Osteoblast (primary cell): ENCODE measurements around the gene MVB12A. TPM values are rescaled to one million over a fixed set of nuclear protein-coding genes. Genes with fewer than 3 reads are reported as not detected.

Experiments
- DNase-seq: peaks from one replicate; pipeline ENCODE4 v3.0.0; 2011; ENCODE audit warnings: low spot score, mixed read lengths; ENCODE audit not compliant: insufficient read length; ENCODE audit errors: missing footprints
- H2AFZ ChIP-seq: 2 replicates; pipeline ENCODE4 v1.6.0; 2011; ENCODE audit warnings: mild to moderate bottlenecking, low read length
- H3K27ac ChIP-seq: 2 replicates; pipeline ENCODE4 v1.5.1; 2011; ENCODE audit warnings: mild to moderate bottlenecking, low read depth, low read length, moderate library complexity
- H3K27me3 ChIP-seq: 2 replicates; pipeline ENCODE4 v1.6.0; 2012; ENCODE audit warnings: mild to moderate bottlenecking, control low read depth, inconsistent platforms, low read length, moderate library complexity; ENCODE audit not compliant: insufficient read depth
- H3K36me3 ChIP-seq: 2 replicates; pipeline ENCODE4 v1.5.1; 2011; ENCODE audit warnings: mild to moderate bottlenecking, low read length, control low read depth, moderate library complexity; ENCODE audit not compliant: insufficient read depth
- H3K4me1 ChIP-seq: 2 replicates; pipeline ENCODE4 v1.5.1; 2011; ENCODE audit warnings: mild to moderate bottlenecking, low read length, control low read depth, moderate library complexity; ENCODE audit not compliant: insufficient read depth
- H3K4me2 ChIP-seq: 2 replicates; pipeline ENCODE4 v1.6.0; 2011; ENCODE audit warnings: mild to moderate bottlenecking, low read length; ENCODE audit not compliant: insufficient read depth
- H3K4me3 ChIP-seq: fragments of 200-600 bp; sonication (generic); 3 replicates; pipeline ENCODE4 v1.5.1; 2012; ENCODE audit warnings: mild to moderate bottlenecking, low read length, inconsistent platforms; ENCODE audit not compliant: insufficient read depth
- H3K79me2 ChIP-seq: 2 replicates; pipeline ENCODE4 v1.6.0; 2012; ENCODE audit warnings: mild to moderate bottlenecking, low read length, control low read depth, inconsistent platforms; ENCODE audit not compliant: insufficient read depth
- H3K9me3 ChIP-seq: 2 replicates; pipeline ENCODE4 v1.5.1; 2011; ENCODE audit warnings: low read depth, low read length, control low read depth
- H4K20me1 ChIP-seq: 2 replicates; pipeline ENCODE4 v1.6.0; 2012; ENCODE audit warnings: mild to moderate bottlenecking, low read length, control low read depth; ENCODE audit not compliant: insufficient read depth
- total RNA-seq: library from RNA; depleted of rRNA; stranded (reverse); fragments of >200 nt; gene quantifications from 2 replicates; pipeline ENCODE4 v1.2.3, GENCODE V29; 2012
- TF ChIP-seq, protein P1 (sequence below): IDR thresholded peaks from 2 replicates; pipeline ENCODE4 v1.5.1; 2011; ENCODE audit warnings: mild to moderate bottlenecking, low read depth, low read length, moderate library complexity; ENCODE audit errors: extremely low read depth

MVB12A gene
- total RNA-seq, 1 donor = 50.7 TPM

DNA sequence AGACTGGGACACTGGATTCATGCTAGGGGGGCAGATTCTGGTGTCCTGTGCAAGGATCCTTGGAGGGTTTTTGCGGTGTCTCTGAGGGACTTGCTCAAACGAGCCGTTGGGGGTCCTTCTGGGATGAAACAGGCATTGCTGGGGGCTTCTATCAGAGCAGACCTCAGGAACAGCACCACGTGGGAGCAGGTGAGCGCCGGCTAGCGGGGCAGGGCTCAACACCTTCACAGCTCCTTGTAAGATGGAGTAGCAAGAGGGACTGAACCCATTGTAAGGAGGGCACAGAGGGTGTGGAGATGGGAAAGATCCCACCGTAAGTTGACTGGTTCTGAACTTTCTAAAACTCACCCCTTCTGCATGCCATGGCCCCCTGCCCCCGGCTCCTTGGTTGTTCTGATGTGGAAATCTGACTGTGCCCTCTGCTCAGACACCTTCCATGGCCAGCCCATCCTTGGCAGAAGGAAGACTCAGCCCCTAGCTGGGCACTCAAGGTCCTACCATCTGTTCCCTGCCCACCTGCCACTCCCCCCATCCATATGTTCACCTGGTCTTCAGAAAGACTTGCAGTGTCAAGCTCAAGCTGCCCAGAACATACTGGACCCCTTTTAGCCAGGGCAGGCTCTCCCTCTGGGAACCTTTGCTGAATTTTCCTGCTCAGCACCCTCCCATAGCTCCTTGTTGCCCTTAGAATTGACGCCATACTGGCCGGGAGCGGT is 51.7 kb downstream of the MVB12A start:
- H3K4me2 ChIP-seq = peak overlapping the region; percentile 93
- H2AFZ ChIP-seq = no peak overlapping the region
- H3K9me3 ChIP-seq = no peaks in the 10 kb centered on the region
- peak; percentile 19 for DNase-seq
- H3K27ac ChIP-seq = peak overlapping the region; percentile 37
- peaks cover 39% of the 10 kb centered on the region for H3K4me1 ChIP-seq
- H3K36me3 ChIP-seq = no peaks in the 10 kb centered on the region
- H3K27me3 ChIP-seq = no peaks in the 10 kb centered on the region
- peaks cover 53% of the 10 kb centered on the region for H3K79me2 ChIP-seq
- TF ChIP-seq, protein P1, sequence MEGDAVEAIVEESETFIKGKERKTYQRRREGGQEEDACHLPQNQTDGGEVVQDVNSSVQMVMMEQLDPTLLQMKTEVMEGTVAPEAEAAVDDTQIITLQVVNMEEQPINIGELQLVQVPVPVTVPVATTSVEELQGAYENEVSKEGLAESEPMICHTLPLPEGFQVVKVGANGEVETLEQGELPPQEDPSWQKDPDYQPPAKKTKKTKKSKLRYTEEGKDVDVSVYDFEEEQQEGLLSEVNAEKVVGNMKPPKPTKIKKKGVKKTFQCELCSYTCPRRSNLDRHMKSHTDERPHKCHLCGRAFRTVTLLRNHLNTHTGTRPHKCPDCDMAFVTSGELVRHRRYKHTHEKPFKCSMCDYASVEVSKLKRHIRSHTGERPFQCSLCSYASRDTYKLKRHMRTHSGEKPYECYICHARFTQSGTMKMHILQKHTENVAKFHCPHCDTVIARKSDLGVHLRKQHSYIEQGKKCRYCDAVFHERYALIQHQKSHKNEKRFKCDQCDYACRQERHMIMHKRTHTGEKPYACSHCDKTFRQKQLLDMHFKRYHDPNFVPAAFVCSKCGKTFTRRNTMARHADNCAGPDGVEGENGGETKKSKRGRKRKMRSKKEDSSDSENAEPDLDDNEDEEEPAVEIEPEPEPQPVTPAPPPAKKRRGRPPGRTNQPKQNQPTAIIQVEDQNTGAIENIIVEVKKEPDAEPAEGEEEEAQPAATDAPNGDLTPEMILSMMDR = no peak
- H4K20me1 ChIP-seq = peaks cover 15% of the 10 kb centered on the region
- peak overlapping the region; percentile 86 for H3K4me3 ChIP-seq

DNA sequence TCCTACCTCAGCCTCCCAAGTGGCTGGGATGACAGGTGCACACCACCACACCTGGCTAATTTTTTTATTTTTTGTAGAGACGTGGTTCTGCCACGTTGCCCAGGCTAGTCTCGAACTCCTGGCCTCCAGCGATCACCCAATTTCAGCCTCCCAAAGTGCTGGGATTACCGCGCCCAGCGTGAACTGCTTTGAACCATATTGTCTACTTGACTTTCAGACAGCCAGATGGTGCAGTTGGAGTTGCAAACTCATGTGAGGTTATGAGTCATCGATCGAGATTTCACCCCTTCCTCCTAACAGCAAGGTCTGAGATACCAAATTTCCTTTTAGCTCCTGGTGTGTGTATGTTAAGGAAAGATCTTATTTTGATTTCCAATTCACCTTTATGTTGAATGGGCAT is 53.2 kb downstream of the MVB12A start:
- no peak overlapping the region for H2AFZ ChIP-seq
- H3K4me1 ChIP-seq = peaks cover 43% of the 10 kb centered on the region
- H3K4me3 ChIP-seq = no peak overlapping the region
- H3K27me3 ChIP-seq = no peaks in the 10 kb centered on the region
- H3K79me2 ChIP-seq = peaks cover 58% of the 10 kb centered on the region
- no peaks in the 10 kb centered on the region for H3K36me3 ChIP-seq
- H3K9me3 ChIP-seq = no peaks in the 10 kb centered on the region
- H3K27ac ChIP-seq = peak overlapping the region; percentile 19
- TF ChIP-seq, protein P1 = no peak
- peak; percentile 58 for DNase-seq
- H4K20me1 ChIP-seq = peaks cover 15% of the 10 kb centered on the region
- peak overlapping the region; percentile 45 for H3K4me2 ChIP-seq

Other genes starting within 250 kb of the MVB12A start
- 22.4 and 25.7 TPM in 2 replicates for gene USE1, start 204.7 kb upstream of the MVB12A start, total RNA-seq
- gene OCEL1, start 193.8 kb upstream of the MVB12A start, total RNA-seq = 2.4 and 3.3 TPM in 2 replicates
- 29.5 and 32.2 TPM in 2 replicates for gene NR2F6, start 174.1 kb upstream of the MVB12A start, total RNA-seq
- not detected in 2 replicates for gene USHBP1, start 155.3 kb upstream of the MVB12A start, total RNA-seq
- gene BABAM1, start 152.6 kb upstream of the MVB12A start, total RNA-seq = 74.8 and 76.7 TPM in 2 replicates
- gene ANKLE1, start 138.1 kb upstream of the MVB12A start, total RNA-seq = not detected in 2 replicates
- gene ABHD8, start 116.6 kb upstream of the MVB12A start, total RNA-seq = 12.7 and 14.8 TPM in 2 replicates
- 21.8 and 40.5 TPM in 2 replicates for gene MRPL34, start 114.2 kb upstream of the MVB12A start, total RNA-seq
- 8.5 and 11.6 TPM in 2 replicates for gene DDA1, start 110.5 kb upstream of the MVB12A start, total RNA-seq
- gene ANO8, start 85.2 kb upstream of the MVB12A start, total RNA-seq = 5.1 and 7.4 TPM in 2 replicates
- gene GTPBP3, start 82.5 kb upstream of the MVB12A start, total RNA-seq = 10.9 and 14.7 TPM in 2 replicates
- not detected in 2 replicates for gene PLVAP, start 42.7 kb upstream of the MVB12A start, total RNA-seq
- gene CCDC194, start 25.9 kb upstream of the MVB12A start, total RNA-seq = not detected in 2 replicates
- gene BST2, start 14.4 kb upstream of the MVB12A start, total RNA-seq = 10.1 and 13.8 TPM in 2 replicates
- not detected in 2 replicates for gene TMEM221, start 28.6 kb downstream of the MVB12A start, total RNA-seq
- gene NXNL1, start 40.9 kb downstream of the MVB12A start, total RNA-seq = not detected in 2 replicates
- 47.4 and 64.4 TPM in 2 replicates for gene SLC27A1, start 50.5 kb downstream of the MVB12A start, total RNA-seq
- 84.6 and 98.1 TPM in 2 replicates for gene PGLS, start 91.6 kb downstream of the MVB12A start, total RNA-seq
- 106 and 108 TPM in 2 replicates for gene COLGALT1, start 135.6 kb downstream of the MVB12A start, total RNA-seq